Occipital lobe (tissue), 2 donors: ENCODE data around the gene PPM1L. TPM values are rescaled to one million over a fixed set of nuclear protein-coding genes. Genes with fewer than 3 reads are reported as not detected.
"Not testable (repeated sequence)": the region's sequence is repeated elsewhere in the genome, so short reads cannot be mapped to it uniquely, and the experiment has no call there.

ENCODE experiments used
- DNase-seq: peaks from one replicate; lab custom pipeline; 2025; lab: John Stamatoyannopoulos, UW
- total RNA-seq: library from RNA; depleted of rRNA; stranded (reverse); fragments of >200 nt; gene quantifications from one replicate; pipeline ENCODE4 v1.2.3, GENCODE V29; 2014

PPM1L gene
- total RNA-seq, 1 donor from 2014 or later: 90.3 TPM

DNA sequence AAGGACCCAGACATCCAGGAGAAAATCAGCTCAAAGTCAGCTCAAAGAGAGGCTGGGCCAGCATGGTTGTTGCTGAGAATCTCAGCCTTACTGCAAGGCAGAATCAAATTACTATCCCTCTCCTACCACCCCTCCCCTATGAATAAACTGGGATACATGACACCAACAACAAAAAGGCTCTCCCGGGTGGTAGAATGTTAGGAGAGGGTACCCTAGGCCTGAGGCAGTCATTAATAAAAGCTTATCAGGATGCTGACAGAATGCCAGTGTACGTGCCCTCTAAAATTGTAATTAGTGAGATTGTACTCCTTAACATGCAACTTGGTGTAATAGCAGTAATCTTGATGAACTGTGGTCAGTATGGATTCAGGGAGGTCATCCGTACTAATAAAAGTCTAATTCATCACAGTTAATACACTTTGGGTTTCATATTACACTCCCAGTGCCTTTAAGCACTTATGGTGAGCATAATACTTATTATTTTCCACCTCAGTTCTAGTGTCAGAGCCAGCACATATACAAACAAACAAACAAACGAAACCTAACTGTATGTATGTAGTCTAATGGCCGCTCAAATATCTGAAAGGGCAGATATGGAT is 272.6 kb downstream of the PPM1L start:
- no peak for DNase-seq

DNA sequence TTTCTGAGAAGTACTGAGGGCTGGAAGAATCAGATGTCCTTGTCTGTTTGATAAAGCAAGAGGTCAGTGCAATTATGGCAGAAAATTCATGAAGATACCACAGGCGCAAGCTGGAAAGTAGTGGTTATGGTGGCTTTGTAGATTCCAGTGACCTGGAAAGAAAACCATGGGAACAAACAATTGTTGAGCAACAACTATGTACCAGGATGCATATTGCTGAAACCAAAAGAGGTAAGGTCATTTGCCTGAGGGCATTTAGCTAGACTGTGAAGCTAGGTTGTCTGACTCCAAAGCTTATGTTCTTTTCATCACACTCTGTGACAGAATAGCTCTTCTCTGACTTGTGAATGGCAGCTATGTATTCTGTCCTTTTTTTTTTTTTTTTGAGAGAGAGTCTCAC is 275.1 kb downstream of the PPM1L start:
- no peak for DNase-seq

DNA sequence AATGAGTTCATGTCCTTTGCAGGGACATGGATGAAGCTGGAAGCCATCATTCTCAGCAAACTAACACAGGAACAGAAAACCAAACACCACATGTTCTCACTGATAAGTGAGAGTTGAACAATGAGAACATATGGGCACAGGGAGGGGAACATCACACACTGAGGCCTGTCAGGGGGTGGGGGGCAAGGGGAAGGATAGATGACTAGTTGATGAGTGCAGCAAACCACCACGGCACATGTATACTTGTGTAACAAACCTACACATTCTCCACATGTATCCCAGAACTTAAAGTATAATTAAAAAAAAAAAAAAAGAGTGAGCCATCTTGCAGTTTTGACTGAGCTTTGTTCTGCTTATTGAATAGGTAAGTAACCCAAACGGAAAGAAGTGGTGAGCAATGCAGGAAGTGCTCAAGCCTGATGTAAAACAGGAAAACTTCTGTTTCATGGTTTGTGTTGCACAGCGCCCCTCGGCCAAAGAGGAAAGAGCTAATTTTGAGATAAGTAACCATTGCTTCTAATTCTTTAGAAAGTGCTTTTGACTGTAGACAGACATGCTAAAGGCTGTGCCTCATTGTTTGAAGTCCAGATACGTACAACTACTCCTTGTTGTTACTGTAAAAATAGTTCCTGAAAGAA is 279.0 kb downstream of the PPM1L start:
- not testable (repeated sequence) for DNase-seq

DNA sequence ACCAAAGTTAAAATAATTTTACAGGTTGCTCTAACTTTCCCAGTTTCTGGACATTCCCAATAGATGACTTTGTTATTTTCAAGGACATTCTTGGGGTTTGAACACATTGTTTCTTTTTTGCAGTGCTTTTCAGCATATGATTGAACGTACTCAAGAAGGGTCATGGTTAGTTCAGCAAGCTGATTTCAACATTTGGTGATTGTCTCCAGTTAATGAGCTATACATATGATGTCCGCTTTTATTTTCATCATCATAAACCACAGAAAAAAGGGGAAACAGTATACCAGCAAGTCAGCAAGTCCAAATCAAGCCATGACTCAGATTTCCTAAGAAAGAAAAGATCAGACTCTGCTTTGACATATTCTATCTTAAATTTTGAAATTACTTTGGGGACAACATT is 279.7 kb downstream of the PPM1L start:
- no peak for DNase-seq

DNA sequence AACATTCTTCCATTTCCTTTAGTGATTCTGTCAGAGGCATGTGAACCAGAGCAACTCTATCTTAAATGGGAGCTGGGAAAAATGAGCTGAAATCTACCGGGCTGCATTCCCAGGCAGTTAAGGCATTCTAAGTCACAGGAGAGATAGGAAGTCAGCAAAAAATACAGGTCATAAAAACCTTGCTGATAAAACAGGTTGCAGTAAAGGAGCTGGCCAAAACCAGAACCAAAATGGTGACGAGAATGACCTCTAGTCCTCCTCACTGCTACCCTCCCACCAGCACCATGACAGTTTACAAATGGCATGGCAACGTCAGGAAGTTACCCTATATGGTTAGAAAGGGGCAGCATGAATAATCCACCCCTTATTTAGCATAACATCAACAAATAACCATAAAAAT is 282.7 kb downstream of the PPM1L start:
- no peak for DNase-seq

DNA sequence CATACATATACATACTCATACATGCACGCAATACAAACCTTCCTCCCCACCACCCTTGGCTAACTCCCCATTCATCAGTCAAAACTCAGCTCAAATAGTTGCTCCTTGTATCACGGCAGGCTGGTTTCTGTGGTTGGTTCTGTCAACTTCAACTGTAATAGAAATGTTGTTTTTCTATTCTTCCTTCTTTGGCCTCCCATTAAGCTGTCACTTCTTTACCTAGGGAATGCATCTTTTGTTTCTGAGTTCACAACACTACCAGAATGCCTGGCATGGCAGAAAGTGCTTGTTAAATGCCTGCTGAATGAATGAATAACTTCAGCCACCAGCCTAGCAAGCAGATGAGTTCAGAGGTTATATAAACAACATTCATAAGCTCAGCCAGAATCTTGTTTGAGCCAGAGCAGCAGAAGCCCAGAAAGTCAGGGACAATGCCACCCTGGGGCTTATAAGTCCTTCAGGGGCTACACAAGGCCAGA is 286.0 kb downstream of the PPM1L start:
- DNase-seq: no peak

DNA sequence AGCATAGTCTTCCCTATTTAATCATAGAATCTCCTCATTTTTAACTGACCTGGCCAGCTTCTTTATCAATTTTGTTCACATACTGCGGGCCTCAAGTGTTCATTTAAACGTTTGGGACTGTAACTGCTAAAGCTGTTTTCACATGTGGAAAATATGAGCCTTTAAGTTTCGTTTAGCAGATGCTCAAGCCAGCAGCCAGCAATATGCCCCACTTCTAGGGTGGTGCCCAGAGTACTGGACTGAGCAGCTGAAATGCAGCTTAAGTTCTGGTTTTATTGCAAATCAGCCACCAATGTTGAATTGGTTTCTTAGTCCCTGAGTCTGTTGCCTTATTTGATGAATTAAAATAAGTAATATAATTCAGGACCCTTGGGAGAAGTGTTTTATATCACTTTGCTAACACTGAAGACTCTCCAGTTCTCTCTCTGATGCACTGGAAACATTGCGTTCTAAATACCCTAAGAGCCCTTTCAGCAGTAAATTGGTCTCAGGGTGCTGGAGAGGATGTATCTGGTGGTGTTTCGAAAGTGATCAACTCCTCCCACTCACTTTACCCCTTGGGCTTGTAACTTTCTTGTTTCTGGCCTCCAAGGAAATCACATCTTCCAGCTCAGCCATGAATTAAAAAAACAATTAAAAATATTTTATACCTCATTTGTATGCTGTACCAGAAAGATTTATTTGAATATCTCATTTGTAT is 287.5 kb downstream of the PPM1L start:
- DNase-seq: no peak

DNA sequence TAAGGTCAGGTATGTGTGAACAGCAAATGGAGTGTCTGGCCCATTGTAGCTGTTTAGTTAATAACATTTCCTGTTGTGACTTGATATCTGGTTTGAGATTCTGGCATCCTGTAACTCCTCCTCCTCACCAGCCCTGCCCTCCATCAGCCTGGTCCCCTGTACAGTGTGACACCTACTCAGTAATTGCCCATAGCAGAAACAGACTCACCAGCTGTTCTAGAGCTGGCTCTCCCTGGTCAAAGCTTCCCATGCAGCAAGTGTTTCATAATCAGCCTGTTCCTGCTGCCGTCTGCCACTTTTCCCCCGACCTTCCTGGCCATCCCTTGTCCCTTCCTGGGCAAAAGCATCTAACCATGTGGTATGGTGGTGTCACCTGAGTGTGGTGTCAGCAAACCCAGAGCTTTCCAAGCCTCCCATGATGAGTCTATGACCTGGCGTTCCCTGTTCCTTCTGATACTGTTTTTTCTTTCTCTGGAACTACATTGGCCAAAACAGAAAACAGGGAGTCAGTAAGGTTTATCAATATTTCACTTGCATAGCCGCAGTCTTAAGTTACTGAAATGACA is 293.7 kb downstream of the PPM1L start:
- DNase-seq: no peak

DNA sequence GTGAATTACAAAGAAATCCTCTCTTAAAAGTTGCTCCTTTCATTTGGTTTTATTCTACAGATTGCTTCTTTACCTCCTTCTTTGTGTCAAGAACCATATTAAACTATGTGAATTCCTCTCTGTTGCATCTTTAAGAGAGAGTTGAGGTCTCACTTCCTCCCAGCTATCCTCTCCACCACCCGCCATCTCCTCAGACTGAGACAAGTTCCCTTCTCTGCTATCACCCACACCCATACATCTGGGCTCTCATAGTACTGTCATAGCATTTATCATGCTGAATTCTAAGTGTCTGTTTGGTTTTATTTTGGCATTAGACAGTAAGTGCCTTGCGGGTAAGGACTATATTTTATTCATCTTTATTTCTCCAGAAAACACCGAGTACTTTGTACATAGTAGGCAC is 294.9 kb downstream of the PPM1L start:
- DNase-seq: no peak

DNA sequence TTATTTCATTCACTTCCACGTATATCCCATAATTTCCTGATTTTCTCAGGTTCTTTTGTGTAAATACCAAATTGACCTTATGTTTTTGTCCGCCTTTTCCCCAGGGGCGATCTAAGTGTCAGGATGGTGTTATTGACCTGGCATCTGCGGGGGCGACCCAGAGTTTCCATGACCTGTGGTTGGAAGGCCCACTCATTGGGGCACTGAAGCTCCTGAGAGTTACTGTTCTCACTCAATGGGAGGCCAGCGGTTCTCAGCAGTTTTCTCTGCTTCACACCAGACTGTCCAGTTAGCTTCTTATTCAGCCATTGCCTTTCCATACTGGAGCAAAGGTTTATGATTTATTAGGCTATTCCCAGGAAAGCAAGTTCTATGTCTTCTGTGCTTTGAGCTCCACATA is 295.8 kb downstream of the PPM1L start:
- no peak for DNase-seq

DNA sequence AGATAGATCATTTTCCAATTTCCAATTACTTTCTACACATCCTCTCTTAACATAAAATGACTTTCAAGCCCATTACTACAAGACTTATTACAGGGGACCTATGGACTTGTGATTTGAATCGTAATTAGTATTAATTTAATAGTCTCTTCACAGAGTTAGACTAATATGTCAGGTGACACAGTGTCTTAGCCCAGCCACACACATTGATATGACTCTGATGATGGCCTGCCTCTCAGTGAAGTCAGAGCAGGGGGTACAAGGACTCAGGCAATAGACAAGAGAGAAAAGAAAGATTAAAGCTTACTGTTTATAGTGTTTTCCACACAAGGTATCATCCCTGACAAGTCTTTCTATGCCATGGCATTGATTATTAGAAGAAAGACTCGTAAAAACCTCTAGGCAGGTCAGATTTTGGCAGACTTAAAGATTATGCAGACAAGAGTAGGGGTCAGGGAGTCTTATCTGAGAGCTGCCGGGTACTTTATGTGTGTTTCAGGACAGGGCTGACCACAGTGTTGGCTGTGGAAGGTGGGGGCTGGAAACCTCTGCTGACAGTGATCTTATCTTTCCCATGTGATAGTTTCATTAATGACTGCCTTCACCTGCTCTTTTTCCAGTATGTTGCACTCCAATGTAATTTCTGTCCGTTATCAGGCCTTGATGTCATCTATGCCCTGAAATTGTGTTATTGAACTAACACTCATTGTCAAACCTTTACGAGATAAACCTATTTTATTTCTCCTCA is 299.0 kb downstream of the PPM1L start:
- no peak for DNase-seq

DNA sequence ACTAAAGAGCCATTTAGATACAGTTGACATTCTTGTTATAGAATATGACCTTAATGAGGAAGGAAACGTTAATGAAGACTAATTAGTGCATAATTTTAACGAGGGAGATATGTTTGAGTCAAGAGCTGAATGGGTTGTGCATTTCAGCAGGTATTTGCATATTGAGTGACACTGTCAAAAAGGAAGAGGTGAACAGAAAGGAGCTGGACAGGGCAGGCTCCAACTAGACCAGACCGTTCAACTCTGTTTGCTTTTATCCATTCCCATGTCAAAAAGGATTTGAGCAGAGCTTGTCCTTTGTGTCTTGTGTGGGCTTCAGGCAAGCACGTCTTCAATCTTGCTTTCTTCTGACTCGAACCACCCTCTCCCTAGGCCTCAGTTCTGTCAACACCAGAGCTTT is 308.4 kb downstream of the PPM1L start:
- no peak for DNase-seq

DNA sequence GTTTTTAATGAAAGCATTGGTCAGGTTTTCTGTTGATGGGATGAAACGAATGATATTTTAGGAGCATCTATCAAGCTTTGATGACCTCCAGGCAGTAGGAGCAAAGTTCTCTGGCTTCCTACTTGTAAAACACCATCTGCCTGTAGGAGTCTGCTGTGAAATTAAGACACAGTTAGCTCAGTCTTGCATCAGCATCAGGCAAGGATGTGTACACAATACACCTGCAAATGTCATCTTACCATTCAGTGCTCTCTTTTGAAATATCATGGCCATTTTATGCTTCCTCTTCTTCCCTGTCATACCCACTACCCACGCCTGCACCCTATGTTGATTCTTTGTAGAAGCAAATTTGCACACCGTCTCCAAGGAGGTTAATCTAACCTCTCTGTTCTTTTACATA is 310.9 kb downstream of the PPM1L start:
- DNase-seq: no peak

DNA sequence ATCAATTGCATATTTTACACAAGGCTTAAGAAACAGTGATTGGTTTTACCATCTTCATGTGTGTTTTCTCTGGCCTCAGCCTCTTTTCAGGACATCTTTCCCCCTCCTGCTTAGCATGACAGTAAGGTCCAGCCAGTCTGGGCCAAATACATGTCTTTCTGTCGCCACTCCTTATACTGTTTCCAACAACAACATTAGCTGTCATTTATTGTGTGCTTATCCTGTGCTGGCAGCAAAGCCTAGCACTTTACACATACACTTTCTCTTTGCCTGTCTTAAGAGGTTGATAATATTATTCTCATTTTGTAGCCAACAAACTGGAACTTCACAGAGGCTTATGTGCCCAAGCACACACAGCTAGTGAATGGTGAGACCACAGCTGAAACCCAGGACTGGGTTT is 311.3 kb downstream of the PPM1L start:
- no peak for DNase-seq

DNA sequence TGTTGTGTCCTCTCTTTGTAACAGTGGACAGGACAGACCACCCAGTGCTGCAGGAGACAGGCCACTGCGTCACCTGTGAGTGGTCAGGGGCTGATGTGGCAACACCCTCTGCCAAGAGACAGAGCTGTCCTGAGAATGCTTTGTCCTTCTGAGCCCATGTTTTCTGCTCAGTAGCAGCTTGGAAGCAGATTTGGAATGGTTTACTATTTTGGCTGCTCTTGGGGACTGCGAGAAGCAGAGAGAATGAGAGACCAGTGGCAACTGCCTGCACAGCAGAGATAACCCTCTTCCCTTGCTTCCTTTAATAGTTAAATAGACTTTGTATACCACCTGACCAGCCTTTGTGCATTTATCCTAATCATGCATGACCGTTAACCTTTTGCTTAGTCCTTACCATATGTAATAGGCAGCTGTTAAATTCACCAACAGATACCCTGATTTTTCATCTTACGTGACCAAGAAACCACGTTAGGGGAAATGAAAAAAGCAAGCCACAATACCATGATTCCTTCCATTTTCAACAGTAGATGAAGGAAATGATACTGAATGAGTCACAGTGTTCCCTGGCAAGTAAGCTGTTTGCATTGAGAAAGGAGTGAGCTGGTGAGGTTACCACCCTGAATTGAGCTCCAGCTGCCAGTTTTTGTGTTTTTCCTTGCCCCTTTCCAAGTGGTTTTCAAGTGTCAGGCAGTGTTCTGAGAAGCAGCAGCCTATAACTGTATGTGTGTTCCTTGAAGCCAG is 313.6 kb downstream of the PPM1L start:
- peak; percentile 47 for DNase-seq

DNA sequence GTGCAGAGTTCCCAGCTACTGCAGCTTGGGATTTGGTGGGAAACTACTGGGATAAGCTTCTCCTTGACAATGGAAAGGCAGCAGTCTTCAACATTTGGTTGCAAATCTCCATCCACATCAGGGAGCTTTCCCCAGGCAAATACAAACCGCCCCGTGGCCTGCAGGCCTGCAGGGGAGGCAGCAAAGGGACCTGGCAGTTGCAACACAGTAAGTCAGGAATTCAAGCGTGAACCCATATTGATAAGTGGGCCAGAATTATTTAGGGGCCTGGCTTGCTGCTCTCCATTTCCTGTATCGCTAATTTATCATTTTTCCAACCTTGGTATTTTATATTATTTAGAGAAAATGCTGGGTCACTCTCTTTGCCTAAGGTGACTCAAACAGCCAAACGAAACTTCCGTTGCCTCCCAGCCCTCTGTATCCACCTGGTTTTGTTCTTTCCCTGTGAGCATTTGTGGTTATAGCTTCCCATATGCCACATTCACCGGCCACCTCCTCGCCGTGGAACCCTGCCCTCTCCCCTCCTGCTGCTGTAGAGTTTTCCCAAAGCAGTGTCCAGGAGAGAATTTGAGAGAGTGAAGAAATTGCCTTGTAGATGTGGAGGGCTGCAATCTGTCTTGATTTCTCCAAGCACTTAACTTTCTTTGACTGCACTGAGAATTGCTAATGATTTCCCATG is 314.4 kb downstream of the PPM1L start:
- no peak for DNase-seq

DNA sequence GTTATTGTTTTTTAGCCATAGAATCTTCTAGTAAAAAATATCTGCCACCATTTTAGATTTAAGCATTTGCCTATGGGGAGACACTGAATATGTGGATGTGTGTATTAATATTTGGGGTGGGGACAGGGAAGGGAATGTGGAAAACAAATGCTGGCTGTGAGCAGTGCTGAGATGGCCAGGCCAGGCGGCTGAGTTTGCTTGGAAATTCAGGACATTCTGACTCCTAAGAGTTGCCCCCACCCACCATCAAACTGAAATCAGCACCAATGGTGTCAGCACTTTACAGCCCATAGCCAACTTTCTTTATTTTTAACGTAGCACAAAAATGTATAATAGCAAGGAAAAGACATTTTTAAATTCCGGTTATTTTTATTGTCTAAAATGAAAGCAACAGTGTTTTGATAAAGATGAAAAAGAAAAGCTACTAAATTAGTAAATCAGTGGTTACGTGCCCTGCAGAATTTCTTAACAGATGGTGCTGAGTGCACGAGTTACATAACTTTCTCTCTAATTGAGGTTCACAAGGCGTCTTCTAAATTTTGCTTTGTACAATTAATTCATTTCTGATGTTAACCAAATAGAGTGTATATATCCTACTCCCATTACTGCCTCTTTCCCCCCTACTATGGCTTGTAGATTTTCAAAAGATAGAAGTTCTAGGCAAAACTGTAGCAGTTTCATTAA is 315.1 kb downstream of the PPM1L start:
- no peak for DNase-seq

DNA sequence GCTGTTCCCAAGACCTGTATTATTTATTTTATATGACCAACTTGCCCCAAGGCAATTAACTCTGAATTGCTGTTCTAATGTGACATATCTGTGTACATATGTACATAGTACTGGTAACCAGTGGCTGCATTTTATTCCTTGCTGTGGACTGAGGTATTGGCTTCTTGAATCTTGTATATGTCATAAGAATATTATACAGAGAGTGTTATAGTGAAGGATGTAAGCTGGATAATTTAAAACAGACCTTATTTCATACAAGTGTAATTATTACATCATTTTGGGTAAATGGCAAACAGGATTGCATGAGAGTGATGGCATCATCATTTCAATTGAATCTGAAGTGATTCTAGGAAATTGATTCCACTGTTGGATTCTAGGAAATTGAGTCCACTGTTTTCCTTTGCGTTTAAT is 316.2 kb downstream of the PPM1L start:
- DNase-seq: no peak

DNA sequence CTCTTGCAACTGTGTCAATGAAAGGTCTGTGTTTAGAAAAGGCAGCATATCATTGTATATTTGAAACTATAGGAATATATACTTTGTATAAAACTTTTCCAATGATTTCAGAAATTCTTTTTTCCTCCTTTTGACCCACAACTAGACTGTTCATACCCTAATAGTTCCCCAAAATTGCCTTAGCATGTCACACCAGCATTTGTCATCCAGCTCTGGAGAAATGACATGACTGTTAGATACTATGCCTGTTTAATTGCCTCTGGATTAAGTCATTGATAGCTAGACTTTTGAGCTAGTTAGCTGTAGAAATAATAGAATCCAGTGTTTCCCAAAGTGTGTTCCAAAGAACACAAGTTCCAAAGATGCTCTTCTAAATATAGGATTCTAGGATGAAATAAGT is 316.7 kb downstream of the PPM1L start:
- no peak for DNase-seq

DNA sequence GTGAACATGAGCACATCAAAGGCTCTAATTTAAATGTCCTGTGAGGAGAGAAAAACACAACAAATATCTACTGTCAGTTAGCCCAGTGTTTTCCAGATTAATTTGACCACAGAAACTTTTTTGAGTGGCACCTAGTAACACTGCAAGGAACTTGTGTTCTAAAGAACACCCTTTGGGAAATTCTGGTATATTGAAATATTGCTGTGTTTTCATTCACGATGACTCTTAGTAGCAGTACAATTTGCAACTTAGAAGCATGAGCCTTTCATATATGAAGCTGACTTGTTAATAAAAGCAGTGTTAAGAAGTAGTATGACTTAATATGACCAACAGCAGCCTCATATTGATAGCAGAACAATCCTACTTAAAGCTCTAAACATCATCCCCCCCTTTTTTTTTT is 317.1 kb downstream of the PPM1L start:
- DNase-seq: no peak
